ENCODE data around the gene SCUBE1. TPM values are rescaled to one million over a fixed set of nuclear protein-coding genes. Genes with fewer than 3 reads are reported as not detected.

SCUBE1 gene
- total and polyA plus RNA-seq, 2 of the 8 experiments (the other 6 are each of a cell fraction or from before 2014, with no cell fraction given): 2.3 to 4.9 TPM

DNA sequence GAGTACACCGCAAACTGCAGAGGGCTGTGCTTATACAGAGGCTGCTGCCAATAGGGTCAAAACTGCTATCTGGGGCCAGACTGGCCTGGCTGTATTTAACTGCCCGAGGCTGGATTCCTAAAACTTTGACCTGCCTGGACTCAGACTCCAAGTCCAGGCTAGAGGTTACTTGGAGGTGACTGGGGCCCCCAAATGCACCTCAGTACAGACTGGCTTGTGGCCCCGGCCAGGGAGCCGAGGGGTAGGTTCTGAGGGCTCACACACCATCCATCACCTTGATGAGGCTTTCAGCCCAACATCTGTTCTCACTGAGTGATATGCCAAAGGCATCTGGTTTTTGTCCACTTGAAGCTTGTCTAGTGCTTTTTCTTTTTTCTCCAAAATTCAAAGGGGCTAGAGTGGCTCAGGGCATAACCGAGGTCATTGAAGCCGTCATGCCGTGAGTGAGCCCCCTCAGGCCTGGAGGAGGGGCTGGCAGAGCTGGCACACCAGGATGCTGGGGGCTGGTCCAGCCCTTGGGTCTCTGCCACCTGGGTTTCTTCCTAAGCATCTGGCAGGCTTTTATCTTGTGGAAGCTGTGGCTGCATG, 103.9 kb downstream of the SCUBE1 start:
- no peak for FAIRE-seq
- TF ChIP-seq RNF2 (IDR thresholded peaks at IDR 0.05; ENCODE audit: borderline replicate concordance, low read depth, low read length, missing control alignments, poor library complexity, severe bottlenecking) (no peak), RBBP5 (IDR thresholded peaks at IDR 0.05; ENCODE audit: borderline replicate concordance, low read depth, low read length) (no peak), MAFK (IDR thresholded peaks at IDR 0.05; ENCODE audit: low read depth, low read length) (no peak), PHF8 (conservative IDR thresholded peaks at IDR 0.05; ENCODE audit: low read depth, low read length) (no peak), GABPA (IDR thresholded peaks at IDR 0.05; ENCODE audit: borderline replicate concordance, insufficient read depth, low read length) (no peak), SIN3A (conservative IDR thresholded peaks at IDR 0.05 in 1 of 2, IDR thresholded peaks at IDR 0.05 in 1 of 2; ENCODE audit: low read depth in 1 of 2, low read length in 2 of 2) (no peak)

More for the DNA sequence above, 103.9 kb downstream of the SCUBE1 start:
- no peak overlapping the region for H3K18ac ChIP-seq (ENCODE audit: extremely low read depth, low read length)
- H3K4me3 ChIP-seq (ENCODE audit: extremely low read depth in 1 of 4, insufficient read depth in 2 of 4, low read depth in 3 of 4, low read length in 4 of 4): no peak overlapping the region
- no peak overlapping the region for H4K5ac ChIP-seq (ENCODE audit: insufficient read length, low read depth, low read length)
- ChIA-PET POLR2A (ENCODE audit: partially characterized antibody) (interaction anchor here (1.0 kb wide), 1 partner anchor 8 kb away, joined by 3 read pairs; no protein-coding TSS in a partner anchor), CTCF (ENCODE audit: partially characterized antibody) (interaction anchor here (1.0 to 26.8 kb wide), 5 partner anchors 11 to 189 kb away, joined by 3 to 388 read pairs (median 6); no protein-coding TSS in a partner anchor)
- no peaks in the 10 kb centered on the region for H3K36me3 ChIP-seq (ENCODE audit: control insufficient read depth in 2 of 4, insufficient read depth in 4 of 4, low read length in 3 of 4)
- H3K79me1 ChIP-seq (ENCODE audit: low read depth, low read length): no peaks in the 10 kb centered on the region
- H2BK120ac ChIP-seq (replicated peaks; ENCODE audit: low read depth, low read length): no peak overlapping the region
- no peaks in the 10 kb centered on the region for H3K9me3 ChIP-seq (ENCODE audit: insufficient read depth in 2 of 2, low read depth in 1 of 2, low read length in 1 of 2)
- no peaks in the 10 kb centered on the region for H3K79me2 ChIP-seq (ENCODE audit: control insufficient read depth in 1 of 2, insufficient read depth in 2 of 2, low read length in 2 of 2)
- no peak for DNase-seq (ENCODE audit: low read depth in 1 of 2, low spot score in 2 of 2)
- no peak overlapping the region for H3K4ac ChIP-seq (replicated peaks; ENCODE audit: insufficient read length, low read depth, low read length)
- no peak overlapping the region for H3K14ac ChIP-seq (ENCODE audit: insufficient read length)
- no peak overlapping the region for H2BK5ac ChIP-seq (ENCODE audit: low read depth, low read length)
- H2AFZ ChIP-seq (ENCODE audit: low read length): no peak overlapping the region
- no peak overlapping the region for H2BK20ac ChIP-seq (ENCODE audit: low read length)
- H2BK15ac ChIP-seq (ENCODE audit: low read length): no peak overlapping the region
- H4K91ac ChIP-seq (replicated peaks; ENCODE audit: insufficient read length, low read length): no peak overlapping the region
- H4K20me1 ChIP-seq (replicated peaks in 1 of 2; ENCODE audit: control insufficient read depth in 1 of 2, insufficient read depth in 2 of 2, low read length in 2 of 2): no peaks in the 10 kb centered on the region
- H3K56ac ChIP-seq (replicated peaks; ENCODE audit: insufficient read length, low read depth, low read length): no peak overlapping the region
- H4K8ac ChIP-seq (ENCODE audit: extremely low read depth, insufficient read depth, low read length): no peak overlapping the region
- no peak overlapping the region for H3K27ac ChIP-seq (ENCODE audit: low read depth, low read length)
- no peak overlapping the region for H3K9ac ChIP-seq (replicated peaks in 1 of 4; ENCODE audit: extremely low read depth in 1 of 4, low read depth in 3 of 4, low read length in 3 of 4)
- H3K27me3 ChIP-seq (replicated peaks in 1 of 4; ENCODE audit: control insufficient read depth in 3 of 4, extremely low read depth in 1 of 4, insufficient read depth in 3 of 4, low read length in 3 of 4): no peaks in the 10 kb centered on the region
- WGBS, 2 experiments (ENCODE audit: extremely low coverage in 1 of 2, insufficient coverage in 1 of 2, insufficient read length in 1 of 2, insufficient replicate concordance in 2 of 2, low coverage in 1 of 2, low lambda C conversion rate in 2 of 2, missing lambda C conversion rate in 1 of 2): 67% methylated on average over 7 of the region's 7 CpGs; no CpG with 5 or more reads in 1 of the 2 experiments
- H3K23ac ChIP-seq (ENCODE audit: insufficient read length): no peak overlapping the region
- H3K4me1 ChIP-seq (replicated peaks in 1 of 4; ENCODE audit: control insufficient read depth in 3 of 4, insufficient read depth in 4 of 4, low read length in 3 of 4): 0 out of 7 replicates have a peak, but pooled peaks cover 0 to 4% (median 0%) of the 10 kb centered on the region in 4 experiments
- no peak overlapping the region for H3K4me2 ChIP-seq (ENCODE audit: insufficient read depth in 1 of 2, low read depth in 2 of 2, low read length in 2 of 2)
- H3K23me2 ChIP-seq (ENCODE audit: low read depth, low read length): no peaks in the 10 kb centered on the region
- no peak overlapping the region for H2BK12ac ChIP-seq (ENCODE audit: low read depth, low read length)
- H2AK5ac ChIP-seq (ENCODE audit: low read depth, low read length): no peak overlapping the region
